ENCODE results near the gene MARCHF5.

DNA sequence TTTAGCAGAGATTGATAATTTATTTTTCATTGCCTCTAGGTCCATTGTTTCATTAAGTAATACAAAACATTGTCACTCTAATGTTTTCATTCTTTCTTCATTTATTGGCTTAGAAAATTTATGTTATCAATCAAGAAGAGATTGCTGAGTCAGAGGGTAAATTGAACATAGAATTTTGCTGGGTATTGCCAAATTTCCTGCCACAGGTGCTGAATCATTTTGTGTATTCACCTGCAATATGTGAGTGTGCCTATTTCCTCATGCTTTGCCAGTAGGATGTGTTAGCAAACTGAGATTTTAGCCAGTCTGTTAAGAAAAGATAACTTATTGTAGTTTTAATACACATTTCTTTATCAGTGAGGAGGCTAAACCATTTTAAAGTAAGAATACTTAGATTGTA is 38.0 kb downstream of the MARCHF5 start:
- no peak for TF ChIP-seq POLR2AphosphoS5 (IDR thresholded peaks at IDR 0.05; ENCODE audit: low read depth, low read length)
- TF ChIP-seq REST (IDR thresholded peaks at IDR 0.05; ENCODE audit: insufficient read depth in 1 of 2, low read depth in 2 of 2, low read length in 2 of 2), result no peak
- no peak for TF ChIP-seq TAF1 (IDR thresholded peaks at IDR 0.05; ENCODE audit: borderline replicate concordance, insufficient read depth, low read length)
- TF ChIP-seq FOXP2 (optimal IDR thresholded peaks at IDR 0.05; ENCODE audit: borderline replicate concordance, extremely low read depth, extremely low read length, insufficient read depth), result no peak
- TF ChIP-seq SIN3A (IDR thresholded peaks at IDR 0.05; ENCODE audit: borderline replicate concordance, insufficient read depth, low read length), result no peak
